GM10266 (cell line): ENCODE measurements around the gene SGCD.

Experiments
- DNase-seq: peaks from one replicate; pipeline ENCODE4 v3.0.0; 2012; ENCODE audit errors: extremely low spot score
- CTCF ChIP-seq: IDR thresholded peaks from 2 replicates; pipeline ENCODE4 v1.5.1; 2012; ENCODE audit warnings: mild to moderate bottlenecking, low read depth; ENCODE audit not compliant: control insufficient read depth, insufficient read depth; ENCODE audit errors: missing control alignments

The SGCD gene

DNA sequence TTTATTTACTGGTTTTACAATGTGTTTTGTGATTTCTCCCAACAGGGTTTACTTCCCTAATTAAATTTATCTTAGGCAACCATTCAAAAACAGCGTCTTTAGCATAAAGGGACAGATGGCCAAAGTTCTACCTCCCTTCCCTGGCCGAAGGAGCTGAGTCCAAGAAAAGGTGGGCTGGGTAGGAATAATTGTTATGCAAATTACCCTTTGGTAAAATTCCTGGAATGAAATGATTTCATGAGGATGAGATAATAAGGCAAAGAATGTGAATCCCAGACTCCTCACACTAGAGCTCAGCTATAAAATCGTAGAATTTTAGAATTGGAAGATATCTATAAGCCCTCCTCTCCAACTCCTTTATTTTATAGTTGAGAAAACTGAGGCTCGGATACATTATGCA is 119.6 kb downstream of the SGCD start:
- no peak for DNase-seq
- TF ChIP-seq CTCF = no peak

DNA sequence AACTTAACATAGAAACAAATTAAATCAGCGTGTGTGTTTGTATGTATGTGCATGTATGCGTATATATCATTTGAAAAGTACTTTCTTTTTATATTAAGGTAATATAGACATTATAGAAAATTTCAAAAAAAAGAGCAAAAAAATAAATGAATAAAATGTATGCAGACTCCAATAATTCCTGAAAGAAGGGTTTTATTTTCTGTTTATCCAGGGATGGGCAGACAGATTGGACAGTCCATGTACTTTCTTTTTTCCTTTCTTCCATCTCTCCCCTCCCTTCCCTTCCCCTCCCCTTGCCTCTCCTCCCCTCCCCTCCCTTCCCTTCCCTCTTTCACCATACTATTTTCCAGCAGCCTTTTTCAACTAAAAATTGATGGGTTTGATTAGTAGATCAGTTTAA is 123.8 kb downstream of the SGCD start:
- no peak for DNase-seq
- TF ChIP-seq CTCF = no peak

DNA sequence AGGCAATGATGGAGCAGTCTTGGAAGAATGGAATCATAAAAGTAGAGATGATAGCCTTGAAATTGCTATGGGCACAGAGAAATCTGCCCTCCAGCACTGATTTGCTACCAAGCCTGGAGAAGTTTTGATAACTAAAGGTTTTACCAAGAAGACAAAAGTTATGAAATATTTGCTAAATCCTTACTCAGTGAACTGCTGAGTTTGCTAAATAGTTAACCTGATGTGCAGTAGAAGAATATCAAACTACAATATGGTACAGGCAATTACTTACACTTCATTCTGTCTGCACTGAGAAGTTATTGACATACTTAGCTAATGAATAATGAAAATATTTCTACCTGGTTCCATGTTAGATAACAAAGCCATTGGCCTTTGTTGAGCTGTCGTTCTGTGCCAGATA is 124.5 kb downstream of the SGCD start:
- no peak for TF ChIP-seq CTCF
- no peak for DNase-seq

- no peak for TF ChIP-seq CTCF
- DNase-seq = no peak
Observed at GRCh38 chr5:156456857-156457256, 129.9 kb downstream of the SGCD start.

GRCh38 chr5:156459812-156460385 is 132.9 kb downstream of the SGCD start:
- no peak for TF ChIP-seq CTCF
- no peak for DNase-seq

GRCh38 chr5:156460471-156460870 is 133.5 kb downstream of the SGCD start:
- DNase-seq = no peak
- TF ChIP-seq CTCF = no peak

DNA sequence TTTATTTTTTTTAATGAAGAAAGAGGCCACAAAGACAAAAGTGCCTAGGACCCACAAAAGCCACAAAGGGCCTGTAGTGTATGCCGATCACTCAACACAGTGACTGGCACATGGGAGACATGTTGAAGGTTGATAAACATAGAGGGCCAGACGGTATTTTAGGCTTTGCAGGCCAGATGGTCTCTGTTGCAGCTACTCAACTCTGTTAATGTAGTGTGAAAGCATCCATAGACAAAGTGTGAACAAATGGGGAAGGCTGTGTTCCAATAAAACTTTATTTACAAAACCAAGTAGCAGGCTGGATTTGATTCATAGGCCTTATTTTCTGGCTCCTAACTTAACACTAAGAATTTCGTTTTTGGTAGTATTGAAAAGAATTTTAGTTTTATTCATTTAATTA is 139.9 kb downstream of the SGCD start:
- DNase-seq = no peak
- TF ChIP-seq CTCF = no peak

DNA sequence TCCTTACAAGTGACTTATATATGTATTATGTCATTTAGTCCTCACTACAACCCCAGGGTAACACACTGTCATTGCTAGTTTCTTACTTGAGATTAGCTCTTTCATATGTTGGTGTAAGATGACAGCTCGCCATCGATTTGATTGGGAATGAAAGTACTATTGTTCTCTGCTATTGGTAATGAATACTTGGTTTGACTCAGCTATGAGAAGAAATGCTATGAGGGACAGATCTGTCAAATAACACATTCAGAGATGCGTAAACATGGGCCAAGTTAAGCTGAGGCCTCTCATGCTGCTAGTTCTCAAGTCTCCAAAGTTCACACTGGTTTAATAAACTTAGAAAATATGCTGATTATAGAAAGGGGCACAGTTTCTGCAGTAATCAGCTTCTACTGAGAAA is 142.7 kb downstream of the SGCD start:
- no peak for DNase-seq
- TF ChIP-seq CTCF = no peak
